ENCODE data around the gene TNIK.

The TNIK gene

DNA sequence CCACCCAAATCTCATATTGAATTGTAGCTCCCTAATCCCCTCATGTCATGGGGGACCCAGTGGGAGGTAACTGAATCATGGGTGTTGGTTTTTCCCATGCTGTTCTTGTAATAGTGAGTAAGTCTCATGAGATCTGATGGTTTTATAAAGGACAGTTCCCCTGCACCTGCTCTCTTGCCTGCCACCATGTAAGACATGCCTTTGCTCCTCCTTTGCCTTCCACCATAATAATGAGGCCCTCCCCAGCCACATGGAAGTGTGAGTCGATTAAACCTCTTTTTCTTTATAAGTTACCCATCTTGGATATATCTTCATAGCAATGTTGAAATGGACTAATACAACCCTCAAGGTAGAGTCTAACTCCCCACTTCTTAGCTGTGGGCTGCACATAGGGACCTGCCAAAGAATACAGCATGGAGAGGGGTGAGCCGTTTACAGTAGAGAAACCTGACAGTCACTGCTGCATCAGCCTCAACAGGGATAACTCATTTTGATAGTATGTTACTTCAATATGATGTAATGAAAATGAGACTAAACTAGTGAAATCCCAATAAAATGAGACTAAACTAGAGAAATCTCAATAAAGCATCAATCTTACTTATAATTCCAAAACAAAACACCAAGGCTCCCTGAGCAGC, 117.3 kb downstream of the TNIK start:
- H3K27me3 Mint-ChIP-seq (ENCODE audit: low read depth, poor library complexity): no peaks in the 10 kb centered on the region
- peaks cover 4% of the 10 kb centered on the region for H3K36me3 Mint-ChIP-seq (ENCODE audit: low read depth)
- H3K4me1 Mint-ChIP-seq: peaks cover 31% of the 10 kb centered on the region
- DNase-seq: no peak
- TF ChIP-seq, protein P1, sequence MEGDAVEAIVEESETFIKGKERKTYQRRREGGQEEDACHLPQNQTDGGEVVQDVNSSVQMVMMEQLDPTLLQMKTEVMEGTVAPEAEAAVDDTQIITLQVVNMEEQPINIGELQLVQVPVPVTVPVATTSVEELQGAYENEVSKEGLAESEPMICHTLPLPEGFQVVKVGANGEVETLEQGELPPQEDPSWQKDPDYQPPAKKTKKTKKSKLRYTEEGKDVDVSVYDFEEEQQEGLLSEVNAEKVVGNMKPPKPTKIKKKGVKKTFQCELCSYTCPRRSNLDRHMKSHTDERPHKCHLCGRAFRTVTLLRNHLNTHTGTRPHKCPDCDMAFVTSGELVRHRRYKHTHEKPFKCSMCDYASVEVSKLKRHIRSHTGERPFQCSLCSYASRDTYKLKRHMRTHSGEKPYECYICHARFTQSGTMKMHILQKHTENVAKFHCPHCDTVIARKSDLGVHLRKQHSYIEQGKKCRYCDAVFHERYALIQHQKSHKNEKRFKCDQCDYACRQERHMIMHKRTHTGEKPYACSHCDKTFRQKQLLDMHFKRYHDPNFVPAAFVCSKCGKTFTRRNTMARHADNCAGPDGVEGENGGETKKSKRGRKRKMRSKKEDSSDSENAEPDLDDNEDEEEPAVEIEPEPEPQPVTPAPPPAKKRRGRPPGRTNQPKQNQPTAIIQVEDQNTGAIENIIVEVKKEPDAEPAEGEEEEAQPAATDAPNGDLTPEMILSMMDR (IDR thresholded peaks at IDR 0.05): no peak
- no peak overlapping the region for H3K4me3 Mint-ChIP-seq
- H3K27ac Mint-ChIP-seq: no peak overlapping the region
- H3K9me3 Mint-ChIP-seq: peaks cover 9% of the 10 kb centered on the region

DNA sequence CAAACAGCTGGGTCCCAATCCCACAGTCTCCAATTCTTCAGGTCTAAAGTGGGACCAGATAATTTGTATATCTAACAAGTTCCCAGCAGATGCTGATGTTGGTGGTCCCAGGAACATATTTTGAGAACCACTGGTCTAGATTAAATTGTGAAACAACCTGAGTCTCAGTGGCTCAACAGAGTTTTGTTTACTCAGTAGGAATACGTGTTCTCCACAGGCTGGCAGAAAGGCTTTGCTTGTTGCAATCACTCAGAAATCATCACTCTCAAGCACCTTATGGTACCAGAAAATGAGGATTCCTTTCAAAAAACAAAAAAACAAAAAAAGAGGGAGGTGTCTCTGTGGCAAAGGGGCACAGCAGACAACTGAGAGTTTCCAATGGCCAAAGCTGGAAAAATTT, 118.0 kb downstream of the TNIK start:
- Mint-ChIP-seq H3K27ac (no peak overlapping the region), H3K27me3 (ENCODE audit: low read depth, poor library complexity) (no peaks in the 10 kb centered on the region), H3K4me3 (no peak overlapping the region), H3K36me3 (ENCODE audit: low read depth) (peaks cover 4% of the 10 kb centered on the region), H3K4me1 (peaks cover 24% of the 10 kb centered on the region), H3K9me3 (peaks cover 9% of the 10 kb centered on the region)
- no peak for DNase-seq
- TF ChIP-seq, protein P1 (IDR thresholded peaks at IDR 0.05): no peak

DNA sequence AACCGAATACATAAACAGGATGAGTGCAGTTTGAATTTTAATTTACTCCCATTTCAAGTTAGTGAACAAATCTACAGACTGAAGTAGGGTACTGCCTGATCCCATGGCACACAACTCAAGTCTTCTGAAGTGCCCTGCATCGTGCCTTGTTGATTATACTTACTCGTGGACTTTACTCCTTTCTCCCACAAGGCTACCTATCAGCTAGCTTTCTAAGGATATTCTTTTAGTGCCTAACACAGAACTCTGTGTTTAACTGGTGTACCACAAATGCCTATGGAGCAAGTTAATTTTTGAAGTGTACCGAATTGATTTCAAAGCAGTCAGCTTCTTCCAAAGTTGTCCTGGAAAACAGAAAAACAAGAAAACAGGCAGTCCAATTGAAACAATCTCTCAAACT, 119.8 kb downstream of the TNIK start:
- H3K4me3 Mint-ChIP-seq: no peak overlapping the region
- DNase-seq: no peak
- TF ChIP-seq, protein P1 (IDR thresholded peaks at IDR 0.05): no peak
- H3K27me3 Mint-ChIP-seq (ENCODE audit: low read depth, poor library complexity): peaks cover 3% of the 10 kb centered on the region
- no peak overlapping the region for H3K27ac Mint-ChIP-seq
- peaks cover 4% of the 10 kb centered on the region for H3K36me3 Mint-ChIP-seq (ENCODE audit: low read depth)
- H3K4me1 Mint-ChIP-seq: peaks cover 7% of the 10 kb centered on the region
- peaks cover 9% of the 10 kb centered on the region for H3K9me3 Mint-ChIP-seq

DNA sequence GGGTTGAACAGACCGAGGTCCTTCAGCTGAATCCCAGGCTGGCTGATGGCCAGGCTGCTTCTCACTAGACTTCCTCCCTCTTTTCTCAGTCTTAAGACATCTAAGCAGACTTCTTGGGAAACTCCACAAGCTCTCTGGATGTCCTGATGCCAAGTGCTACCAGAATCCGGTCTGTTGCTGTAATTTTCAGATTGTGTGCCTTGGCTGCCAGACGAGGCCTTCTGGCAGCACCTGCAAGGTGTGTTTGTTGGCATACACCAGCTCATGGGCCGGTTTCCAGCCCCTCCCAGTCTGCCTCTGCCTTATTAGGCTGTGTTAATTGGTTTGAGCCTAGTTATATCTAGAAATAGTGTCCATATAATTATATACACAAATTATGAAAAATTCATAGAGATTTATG, 120.6 kb downstream of the TNIK start:
- TF ChIP-seq, protein P1 (IDR thresholded peaks at IDR 0.05): no peak
- H3K4me1 Mint-ChIP-seq: no peaks in the 10 kb centered on the region
- peaks cover 3% of the 10 kb centered on the region for H3K27me3 Mint-ChIP-seq (ENCODE audit: low read depth, poor library complexity)
- no peak overlapping the region for H3K27ac Mint-ChIP-seq
- peaks cover 9% of the 10 kb centered on the region for H3K9me3 Mint-ChIP-seq
- DNase-seq: no peak
- H3K36me3 Mint-ChIP-seq (ENCODE audit: low read depth): peaks cover 4% of the 10 kb centered on the region
- H3K4me3 Mint-ChIP-seq: no peak overlapping the region

DNA sequence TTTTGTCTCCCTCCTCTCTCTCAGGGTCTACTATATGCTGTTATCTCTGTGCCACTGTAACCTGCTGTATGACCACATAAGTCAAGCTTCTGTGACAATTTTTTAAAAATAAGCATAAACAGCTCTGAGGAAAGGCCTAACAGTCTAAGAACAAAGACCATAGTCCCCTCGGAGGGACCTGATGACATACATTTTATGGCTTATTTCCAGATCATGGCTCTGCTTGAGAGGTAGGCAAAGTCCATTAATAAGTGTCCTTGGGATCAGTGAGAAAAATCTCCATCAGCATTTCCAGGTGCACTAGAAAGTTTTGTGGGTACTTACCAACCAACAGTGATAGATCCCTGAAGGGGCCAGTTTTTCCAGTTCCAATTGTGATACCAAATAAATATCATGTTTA, 123.8 kb downstream of the TNIK start:
- no peak for DNase-seq
- Mint-ChIP-seq H3K27ac (no peak overlapping the region), H3K4me3 (no peak overlapping the region), H3K36me3 (ENCODE audit: low read depth) (no peaks in the 10 kb centered on the region), H3K4me1 (peaks cover 10% of the 10 kb centered on the region), H3K27me3 (ENCODE audit: low read depth, poor library complexity) (peaks cover 5% of the 10 kb centered on the region), H3K9me3 (no peaks in the 10 kb centered on the region)
- TF ChIP-seq, protein P1 (IDR thresholded peaks at IDR 0.05): no peak

DNA sequence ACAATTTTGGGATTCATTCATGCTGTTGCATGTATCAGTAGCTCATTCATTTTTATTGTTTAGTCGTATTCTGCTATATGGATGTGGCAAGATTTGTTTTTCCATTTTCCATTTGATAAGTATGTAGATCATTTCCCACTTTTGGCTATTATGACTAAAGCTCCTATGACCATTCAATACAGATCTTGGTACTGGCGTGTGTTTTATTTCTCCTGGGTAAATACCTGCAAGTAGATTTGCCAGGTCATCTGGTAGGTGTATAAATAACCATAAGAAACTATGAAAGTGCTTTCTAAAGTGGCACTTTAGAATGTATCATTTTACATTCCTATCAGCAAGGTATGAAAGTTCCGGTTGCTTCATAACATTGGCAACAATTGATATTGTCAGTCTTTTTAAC, 124.6 kb downstream of the TNIK start:
- H3K9me3 Mint-ChIP-seq: no peaks in the 10 kb centered on the region
- TF ChIP-seq, protein P1 (IDR thresholded peaks at IDR 0.05): no peak
- no peaks in the 10 kb centered on the region for H3K36me3 Mint-ChIP-seq (ENCODE audit: low read depth)
- H3K4me3 Mint-ChIP-seq: no peak overlapping the region
- peaks cover 9% of the 10 kb centered on the region for H3K27me3 Mint-ChIP-seq (ENCODE audit: low read depth, poor library complexity)
- H3K27ac Mint-ChIP-seq: no peak overlapping the region
- DNase-seq: no peak
- peaks cover 18% of the 10 kb centered on the region for H3K4me1 Mint-ChIP-seq
